ENCODE measurements around the gene FMN2.

FMN2 gene

GRCh38 chr1:240056350-240056749, 35.3 kb upstream of the FMN2 start:
- no peak for TF ChIP-seq TAF1 (IDR thresholded peaks at IDR 0.05; ENCODE audit: borderline replicate concordance, insufficient read depth, low read length)
- no peak for TF ChIP-seq POLR2AphosphoS5 (IDR thresholded peaks at IDR 0.05; ENCODE audit: low read depth, low read length)
- TF ChIP-seq SIN3A (IDR thresholded peaks at IDR 0.05; ENCODE audit: borderline replicate concordance, insufficient read depth, low read length), result no peak
- TF ChIP-seq FOXP2 (optimal IDR thresholded peaks at IDR 0.05; ENCODE audit: borderline replicate concordance, extremely low read depth, extremely low read length, insufficient read depth), result no peak
- no peak for TF ChIP-seq REST (IDR thresholded peaks at IDR 0.05; ENCODE audit: insufficient read depth in 1 of 2, low read depth in 2 of 2, low read length in 2 of 2)

DNA sequence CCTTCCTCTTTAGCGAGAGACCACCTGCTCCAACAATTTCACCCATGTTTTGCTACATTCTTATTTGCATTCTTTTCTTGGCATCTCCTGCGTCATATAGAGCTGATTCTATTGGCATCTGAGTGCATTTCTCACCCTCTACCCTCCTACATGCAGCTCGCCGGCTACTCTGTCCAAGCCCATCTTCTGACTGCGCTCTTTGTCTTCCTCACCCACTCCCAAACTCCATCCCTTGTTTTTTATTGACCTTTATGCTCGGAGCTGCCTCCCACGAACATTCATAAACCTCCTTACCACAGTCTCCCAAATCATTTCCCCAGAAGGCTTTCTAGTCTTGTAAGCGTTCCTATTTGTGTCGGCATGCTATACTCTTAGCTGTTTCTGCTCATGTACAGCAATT, 33.6 kb upstream of the FMN2 start:
- no peak for TF ChIP-seq REST (IDR thresholded peaks at IDR 0.05; ENCODE audit: insufficient read depth in 1 of 2, low read depth in 2 of 2, low read length in 2 of 2)
- no peak for TF ChIP-seq TAF1 (IDR thresholded peaks at IDR 0.05; ENCODE audit: borderline replicate concordance, insufficient read depth, low read length)
- no peak for TF ChIP-seq POLR2AphosphoS5 (IDR thresholded peaks at IDR 0.05; ENCODE audit: low read depth, low read length)
- no peak for TF ChIP-seq SIN3A (IDR thresholded peaks at IDR 0.05; ENCODE audit: borderline replicate concordance, insufficient read depth, low read length)
- no peak for TF ChIP-seq FOXP2 (optimal IDR thresholded peaks at IDR 0.05; ENCODE audit: borderline replicate concordance, extremely low read depth, extremely low read length, insufficient read depth)

GRCh38 chr1:240068961-240069360, 22.7 kb upstream of the FMN2 start:
- TF ChIP-seq REST (IDR thresholded peaks at IDR 0.05; ENCODE audit: insufficient read depth in 1 of 2, low read depth in 2 of 2, low read length in 2 of 2) (no peak), POLR2AphosphoS5 (IDR thresholded peaks at IDR 0.05; ENCODE audit: low read depth, low read length) (no peak), FOXP2 (optimal IDR thresholded peaks at IDR 0.05; ENCODE audit: borderline replicate concordance, extremely low read depth, extremely low read length, insufficient read depth) (no peak), TAF1 (IDR thresholded peaks at IDR 0.05; ENCODE audit: borderline replicate concordance, insufficient read depth, low read length) (no peak), SIN3A (IDR thresholded peaks at IDR 0.05; ENCODE audit: borderline replicate concordance, insufficient read depth, low read length) (no peak)

- TF ChIP-seq REST (IDR thresholded peaks at IDR 0.05; ENCODE audit: insufficient read depth in 1 of 2, low read depth in 2 of 2, low read length in 2 of 2), result no peak
- TF ChIP-seq TAF1 (IDR thresholded peaks at IDR 0.05; ENCODE audit: borderline replicate concordance, insufficient read depth, low read length), result no peak
- no peak for TF ChIP-seq SIN3A (IDR thresholded peaks at IDR 0.05; ENCODE audit: borderline replicate concordance, insufficient read depth, low read length)
- no peak for TF ChIP-seq POLR2AphosphoS5 (IDR thresholded peaks at IDR 0.05; ENCODE audit: low read depth, low read length)
- no peak for TF ChIP-seq FOXP2 (optimal IDR thresholded peaks at IDR 0.05; ENCODE audit: borderline replicate concordance, extremely low read depth, extremely low read length, insufficient read depth)
Observed at GRCh38 chr1:240070188-240070587, 21.5 kb upstream of the FMN2 start.

DNA sequence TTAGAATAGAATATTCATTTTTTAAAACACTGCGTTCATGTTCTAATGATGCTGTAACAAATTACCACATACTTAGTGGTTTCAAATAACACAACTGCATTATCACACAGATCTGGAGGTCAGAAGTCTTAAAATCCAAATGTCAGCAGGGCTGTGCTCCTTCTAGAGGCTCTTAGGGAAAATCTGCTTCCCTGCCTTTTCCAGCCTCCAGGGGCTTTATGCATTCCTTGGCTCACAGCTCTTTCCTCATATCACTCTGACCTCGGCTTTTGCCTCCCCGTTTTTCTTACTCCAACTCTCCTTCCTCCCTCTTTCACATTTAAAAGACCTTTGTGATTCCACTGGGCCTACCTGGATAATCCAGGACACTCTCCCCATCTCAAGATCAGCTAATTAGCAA, 18.6 kb upstream of the FMN2 start:
- TF ChIP-seq REST (IDR thresholded peaks at IDR 0.05; ENCODE audit: insufficient read depth in 1 of 2, low read depth in 2 of 2, low read length in 2 of 2) (no peak), TAF1 (IDR thresholded peaks at IDR 0.05; ENCODE audit: borderline replicate concordance, insufficient read depth, low read length) (no peak), SIN3A (IDR thresholded peaks at IDR 0.05; ENCODE audit: borderline replicate concordance, insufficient read depth, low read length) (no peak)

Measured in PFSK-1 (cell line).